Endothelial cell of umbilical vein (primary cell): ENCODE data around the gene PIK3R6.

Source experiments
- EZH2 ChIP-seq: IDR thresholded peaks from 2 replicates; pipeline ENCODE4 v1.6.1; 2012; ENCODE audit warnings: borderline replicate concordance, low read depth, mild to moderate bottlenecking, moderate library complexity, low read length, inconsistent platforms; ENCODE audit not compliant: severe bottlenecking
- FOS ChIP-seq: IDR thresholded peaks from 2 replicates; pipeline ENCODE4 v1.6.1; 2011; ENCODE audit warnings: mild to moderate bottlenecking, low read length, moderate library complexity, borderline replicate concordance; ENCODE audit not compliant: insufficient read depth
- MYC ChIP-seq: IDR thresholded peaks from one replicate; pipeline ENCODE4 v1.6.1; 2011; ENCODE audit warnings: mild to moderate bottlenecking, low read depth, low read length
- POLR2A ChIP-seq: IDR thresholded peaks from 2 replicates; pipeline ENCODE4 v1.6.1; 2012; ENCODE audit warnings: low read depth, mild to moderate bottlenecking, control low read depth, low read length
- POLR2AphosphoS5 ChIP-seq: IDR thresholded peaks from 2 replicates; pipeline ENCODE4 v1.6.1; 2012; ENCODE audit warnings: low read depth, mild to moderate bottlenecking, control low read depth, low read length, moderate library complexity; ENCODE audit not compliant: insufficient read depth
- TF ChIP-seq, protein P1 (sequence below), 2 donors: IDR thresholded peaks; 1 replicate in 1 of 2; 2 replicates in 1 of 2; pipeline ENCODE4 v1.5.1; 2011; ENCODE audit warnings: low read length in 2 of 2, mild to moderate bottlenecking in 2 of 2, moderate library complexity in 2 of 2, control low read depth in 1 of 2, inconsistent platforms in 1 of 2, low read depth in 1 of 2; ENCODE audit not compliant: insufficient read depth in 1 of 2; ENCODE audit errors: extremely low read depth in 1 of 2

DNA sequence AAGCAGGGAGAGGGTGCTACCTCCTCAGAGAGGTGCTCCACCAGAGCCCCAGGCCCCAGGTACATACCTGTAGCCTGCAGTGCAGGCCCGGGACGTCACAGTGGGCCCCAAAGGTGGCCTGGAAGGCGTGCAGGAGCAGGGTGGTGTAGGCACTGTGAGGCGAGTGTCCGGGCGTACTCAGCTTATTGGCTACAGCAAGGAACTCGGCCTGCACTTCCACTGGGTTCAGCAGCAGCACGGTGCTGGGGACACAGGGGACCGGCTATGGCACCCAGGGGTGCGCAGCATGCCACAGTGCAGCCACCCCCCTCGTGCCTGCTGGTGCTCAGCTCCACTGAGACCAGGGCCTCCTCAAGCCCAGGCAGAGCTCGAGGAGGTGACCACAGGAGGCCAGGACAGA, 23.2 kb upstream of the PIK3R6 start:
- TF ChIP-seq, protein P1, sequence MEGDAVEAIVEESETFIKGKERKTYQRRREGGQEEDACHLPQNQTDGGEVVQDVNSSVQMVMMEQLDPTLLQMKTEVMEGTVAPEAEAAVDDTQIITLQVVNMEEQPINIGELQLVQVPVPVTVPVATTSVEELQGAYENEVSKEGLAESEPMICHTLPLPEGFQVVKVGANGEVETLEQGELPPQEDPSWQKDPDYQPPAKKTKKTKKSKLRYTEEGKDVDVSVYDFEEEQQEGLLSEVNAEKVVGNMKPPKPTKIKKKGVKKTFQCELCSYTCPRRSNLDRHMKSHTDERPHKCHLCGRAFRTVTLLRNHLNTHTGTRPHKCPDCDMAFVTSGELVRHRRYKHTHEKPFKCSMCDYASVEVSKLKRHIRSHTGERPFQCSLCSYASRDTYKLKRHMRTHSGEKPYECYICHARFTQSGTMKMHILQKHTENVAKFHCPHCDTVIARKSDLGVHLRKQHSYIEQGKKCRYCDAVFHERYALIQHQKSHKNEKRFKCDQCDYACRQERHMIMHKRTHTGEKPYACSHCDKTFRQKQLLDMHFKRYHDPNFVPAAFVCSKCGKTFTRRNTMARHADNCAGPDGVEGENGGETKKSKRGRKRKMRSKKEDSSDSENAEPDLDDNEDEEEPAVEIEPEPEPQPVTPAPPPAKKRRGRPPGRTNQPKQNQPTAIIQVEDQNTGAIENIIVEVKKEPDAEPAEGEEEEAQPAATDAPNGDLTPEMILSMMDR (IDR thresholded peaks at IDR 0.05; ENCODE audit: extremely low read depth in 1 of 2, insufficient read depth in 1 of 2, low read depth in 1 of 2, low read length in 2 of 2): no peak
- TF ChIP-seq EZH2: no peak
- no peak for TF ChIP-seq MYC
- TF ChIP-seq FOS: no peak
- TF ChIP-seq POLR2AphosphoS5: no peak
- TF ChIP-seq POLR2A: no peak
